ENCODE results near the gene GPR158. TPM values are rescaled to one million over a fixed set of nuclear protein-coding genes. Genes with fewer than 3 reads are reported as not detected.

Gene GPR158, protein sequence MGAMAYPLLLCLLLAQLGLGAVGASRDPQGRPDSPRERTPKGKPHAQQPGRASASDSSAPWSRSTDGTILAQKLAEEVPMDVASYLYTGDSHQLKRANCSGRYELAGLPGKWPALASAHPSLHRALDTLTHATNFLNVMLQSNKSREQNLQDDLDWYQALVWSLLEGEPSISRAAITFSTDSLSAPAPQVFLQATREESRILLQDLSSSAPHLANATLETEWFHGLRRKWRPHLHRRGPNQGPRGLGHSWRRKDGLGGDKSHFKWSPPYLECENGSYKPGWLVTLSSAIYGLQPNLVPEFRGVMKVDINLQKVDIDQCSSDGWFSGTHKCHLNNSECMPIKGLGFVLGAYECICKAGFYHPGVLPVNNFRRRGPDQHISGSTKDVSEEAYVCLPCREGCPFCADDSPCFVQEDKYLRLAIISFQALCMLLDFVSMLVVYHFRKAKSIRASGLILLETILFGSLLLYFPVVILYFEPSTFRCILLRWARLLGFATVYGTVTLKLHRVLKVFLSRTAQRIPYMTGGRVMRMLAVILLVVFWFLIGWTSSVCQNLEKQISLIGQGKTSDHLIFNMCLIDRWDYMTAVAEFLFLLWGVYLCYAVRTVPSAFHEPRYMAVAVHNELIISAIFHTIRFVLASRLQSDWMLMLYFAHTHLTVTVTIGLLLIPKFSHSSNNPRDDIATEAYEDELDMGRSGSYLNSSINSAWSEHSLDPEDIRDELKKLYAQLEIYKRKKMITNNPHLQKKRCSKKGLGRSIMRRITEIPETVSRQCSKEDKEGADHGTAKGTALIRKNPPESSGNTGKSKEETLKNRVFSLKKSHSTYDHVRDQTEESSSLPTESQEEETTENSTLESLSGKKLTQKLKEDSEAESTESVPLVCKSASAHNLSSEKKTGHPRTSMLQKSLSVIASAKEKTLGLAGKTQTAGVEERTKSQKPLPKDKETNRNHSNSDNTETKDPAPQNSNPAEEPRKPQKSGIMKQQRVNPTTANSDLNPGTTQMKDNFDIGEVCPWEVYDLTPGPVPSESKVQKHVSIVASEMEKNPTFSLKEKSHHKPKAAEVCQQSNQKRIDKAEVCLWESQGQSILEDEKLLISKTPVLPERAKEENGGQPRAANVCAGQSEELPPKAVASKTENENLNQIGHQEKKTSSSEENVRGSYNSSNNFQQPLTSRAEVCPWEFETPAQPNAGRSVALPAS (N-terminal part only)
- total RNA-seq = under 1 TPM in 1 of 2 donors, not detected in 1; 0.42 TPM
- not detected for polyA plus RNA-seq
- long read RNA-seq, donor 1 = 0 reads
- long read RNA-seq, donor 2 = 0 reads

DNA sequence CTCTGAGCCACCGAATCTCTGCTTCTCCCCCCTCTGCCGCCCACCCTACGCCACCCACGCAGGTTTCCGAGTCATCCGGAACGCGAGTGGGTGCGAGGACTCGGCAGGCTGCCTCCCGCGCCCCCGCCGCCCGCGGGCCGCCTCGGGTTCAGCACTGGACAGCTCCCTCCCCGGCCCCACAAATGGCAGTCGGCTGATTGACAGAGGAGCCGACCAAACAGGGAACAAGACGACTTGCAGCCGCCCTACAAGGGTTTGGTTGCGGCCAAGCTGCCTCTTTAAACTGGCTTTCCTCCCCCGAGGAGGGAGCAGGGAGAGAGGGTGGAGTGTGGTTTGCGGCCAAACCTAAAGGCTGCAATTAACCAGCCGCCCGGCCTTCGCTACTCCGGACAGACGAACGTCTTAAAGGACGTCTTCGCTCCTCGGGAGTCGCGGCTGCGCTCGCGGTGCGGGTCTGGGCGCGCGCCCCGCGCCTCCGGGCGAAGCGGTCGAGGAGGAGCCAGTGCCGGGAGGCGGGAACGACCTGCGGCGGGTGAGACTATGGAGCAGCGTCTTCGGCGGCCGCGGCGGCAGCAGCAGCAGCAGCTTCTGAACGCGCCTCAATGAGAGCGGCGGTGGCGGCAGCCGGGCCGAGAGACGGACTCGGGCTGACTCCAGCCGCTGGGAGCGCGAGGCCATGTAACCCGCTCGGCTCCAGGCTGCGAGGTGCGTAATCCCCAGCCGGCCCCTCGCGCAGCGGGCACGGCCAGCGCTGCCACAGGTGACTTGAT, at the start of gene GPR158:
Gene GPR158, plus strand, starts transcription at position 541 of the 770 bp plus-strand sequence. CDS start 420 bp downstream, outside the sequence.
- DNase-seq (peak; percentile 92 to 94), ATAC-seq (ENCODE audit: low FRiP score) (peak; percentile 93)
- no peaks in the 10 kb centered on the region for H3K36me3 ChIP-seq (ENCODE audit: control insufficient read depth in 1 of 2, insufficient read depth in 2 of 2, low read length in 1 of 2)
- 1% methylated on average over 74 to 83 of the region's 83 CpGs for WGBS, 2 donors
- no peak within 1 kb of the TSS for H3K27ac ChIP-seq (ENCODE audit: low read depth in 1 of 2, low read length in 2 of 2)
- H3K27me3 ChIP-seq (ENCODE audit: control insufficient read depth in 1 of 2, insufficient read depth in 2 of 2, low read length in 1 of 2) = peaks cover 0 to 5% of the 10 kb centered on the region in 2 donors
- no peaks in the 10 kb centered on the region for H3K9me3 ChIP-seq (ENCODE audit: control insufficient read depth, low read length)
- H3K4me1 ChIP-seq (ENCODE audit: control insufficient read depth in 1 of 2, insufficient read depth in 2 of 2, low read length in 2 of 2) = no peaks in the 10 kb centered on the region
- H3K4me3 ChIP-seq (ENCODE audit: low read length in 2 of 2) = peak within 1 kb of the TSS in 1 of 2 donors; percentile 28
- intact Hi-C loops (cut with DNase I) = loop anchor here in 1 of 2 donors (10.0 kb wide), 1 partner anchor 160 kb away; the partner anchor contains the start of genes ENKUR and THNSL1

DNA sequence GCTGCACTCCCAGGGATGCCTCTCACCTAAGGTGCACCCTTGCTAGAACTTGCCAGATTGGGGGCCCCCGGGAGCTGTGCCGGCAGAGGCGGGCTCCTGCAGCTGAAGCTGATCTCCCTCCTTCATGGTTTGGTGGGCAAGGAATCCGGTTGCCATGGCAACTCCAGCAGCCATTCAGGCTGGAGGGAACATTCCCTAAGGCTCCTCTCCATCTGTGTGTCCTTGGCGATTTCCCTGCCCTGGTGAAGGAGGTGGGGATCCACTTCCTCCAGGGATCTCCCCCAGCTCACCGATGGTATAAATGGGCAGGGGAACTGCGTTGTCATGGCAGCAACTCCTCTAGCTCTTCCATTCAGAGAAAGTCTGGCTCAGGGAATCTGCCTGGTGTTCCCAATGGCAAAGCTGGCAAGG, 49.6 kb upstream of the GPR158 start:
- H3K27ac ChIP-seq (ENCODE audit: low read depth in 1 of 2, low read length in 2 of 2) = no peak overlapping the region
- ATAC-seq (ENCODE audit: low FRiP score) = no peak
- H3K36me3 ChIP-seq (ENCODE audit: control insufficient read depth in 1 of 2, insufficient read depth in 2 of 2, low read length in 1 of 2) = no peaks in the 10 kb centered on the region
- no peak overlapping the region for H3K4me3 ChIP-seq (ENCODE audit: low read length in 2 of 2)
- no peaks in the 10 kb centered on the region for H3K27me3 ChIP-seq (ENCODE audit: control insufficient read depth in 1 of 2, insufficient read depth in 2 of 2, low read length in 1 of 2)
- H3K9me3 ChIP-seq (ENCODE audit: control insufficient read depth, low read length) = peaks cover 1% of the 10 kb centered on the region
- H3K4me1 ChIP-seq (ENCODE audit: control insufficient read depth in 1 of 2, insufficient read depth in 2 of 2, low read length in 2 of 2) = no peaks in the 10 kb centered on the region
- 29 to 30% methylated on average over 7 of the region's 7 CpGs for whole genome bisulfite sequencing, 2 donors
- intact Hi-C loops (cut with DNase I) = no loop called here
- no peak for DNase-seq

DNA sequence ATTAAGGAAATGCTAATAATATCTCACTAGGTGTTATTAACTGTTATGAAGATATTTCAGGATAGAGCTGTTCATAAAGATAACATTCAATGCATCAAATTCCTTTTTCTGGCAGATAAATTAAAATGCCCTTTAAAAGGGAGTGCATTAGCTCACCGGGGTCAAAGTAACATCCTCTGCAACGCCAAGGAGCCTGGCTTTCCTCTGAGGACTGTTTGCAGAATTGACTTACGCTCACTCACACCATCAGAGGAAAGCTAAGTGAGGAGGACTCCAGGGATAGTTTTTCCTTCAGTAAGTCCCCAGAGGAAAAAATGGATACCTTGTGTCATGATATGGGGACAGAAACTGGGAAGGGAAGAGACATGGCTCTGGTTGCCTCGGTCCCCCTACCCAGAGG, 45.2 kb upstream of the GPR158 start:
- H3K27me3 ChIP-seq (ENCODE audit: control insufficient read depth in 1 of 2, insufficient read depth in 2 of 2, low read length in 1 of 2) = no peaks in the 10 kb centered on the region
- ATAC-seq (ENCODE audit: low FRiP score) (no peak), DNase-seq (no peak)
- intact Hi-C loops (cut with DNase I) = no loop called here
- no peak overlapping the region for H3K27ac ChIP-seq (ENCODE audit: low read depth in 1 of 2, low read length in 2 of 2)
- H3K4me1 ChIP-seq (ENCODE audit: control insufficient read depth in 1 of 2, insufficient read depth in 2 of 2, low read length in 2 of 2) = no peaks in the 10 kb centered on the region
- H3K36me3 ChIP-seq (ENCODE audit: control insufficient read depth in 1 of 2, insufficient read depth in 2 of 2, low read length in 1 of 2) = no peaks in the 10 kb centered on the region
- peaks cover 4% of the 10 kb centered on the region for H3K9me3 ChIP-seq (ENCODE audit: control insufficient read depth, low read length)
- H3K4me3 ChIP-seq (ENCODE audit: low read length in 2 of 2) = no peak overlapping the region
- WGBS, 2 donors = 61 to 68% methylated on average over 4 of the region's 4 CpGs

DNA sequence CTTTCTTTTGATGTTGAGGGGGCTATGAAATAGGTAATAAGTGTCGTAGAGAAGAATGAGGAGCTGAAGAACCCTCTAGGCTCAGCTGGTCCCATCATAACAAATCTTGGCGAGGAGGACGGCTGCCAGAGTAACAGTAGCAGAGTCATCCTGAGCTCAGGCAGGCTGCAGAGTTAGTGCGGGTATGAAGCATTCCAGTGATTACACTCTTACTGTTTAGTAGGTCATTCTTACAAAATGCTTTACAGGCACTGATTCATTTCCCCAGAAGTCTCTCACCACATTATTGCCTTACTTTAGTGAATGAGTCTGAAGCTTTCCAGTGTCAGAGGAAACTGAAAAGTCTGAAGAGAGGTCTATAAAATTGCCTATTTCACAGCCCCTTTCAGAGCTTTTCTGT, 43.9 kb upstream of the GPR158 start:
- Histone ChIP-seq H3K9me3 (ENCODE audit: control insufficient read depth, low read length) (peaks cover 4% of the 10 kb centered on the region), H3K36me3 (ENCODE audit: control insufficient read depth in 1 of 2, insufficient read depth in 2 of 2, low read length in 1 of 2) (no peaks in the 10 kb centered on the region), H3K27me3 (ENCODE audit: control insufficient read depth in 1 of 2, insufficient read depth in 2 of 2, low read length in 1 of 2) (no peaks in the 10 kb centered on the region), H3K4me1 (ENCODE audit: control insufficient read depth in 1 of 2, insufficient read depth in 2 of 2, low read length in 2 of 2) (no peaks in the 10 kb centered on the region), H3K27ac (ENCODE audit: low read depth in 1 of 2, low read length in 2 of 2) (no peak overlapping the region), H3K4me3 (ENCODE audit: low read length in 2 of 2) (no peak overlapping the region)
- 78 to 82% methylated on average over 4 of the region's 4 CpGs for WGBS, 2 donors
- DNase-seq (no peak), ATAC-seq (ENCODE audit: low FRiP score) (no peak)
- intact Hi-C loops (cut with DNase I) = no loop called here

DNA sequence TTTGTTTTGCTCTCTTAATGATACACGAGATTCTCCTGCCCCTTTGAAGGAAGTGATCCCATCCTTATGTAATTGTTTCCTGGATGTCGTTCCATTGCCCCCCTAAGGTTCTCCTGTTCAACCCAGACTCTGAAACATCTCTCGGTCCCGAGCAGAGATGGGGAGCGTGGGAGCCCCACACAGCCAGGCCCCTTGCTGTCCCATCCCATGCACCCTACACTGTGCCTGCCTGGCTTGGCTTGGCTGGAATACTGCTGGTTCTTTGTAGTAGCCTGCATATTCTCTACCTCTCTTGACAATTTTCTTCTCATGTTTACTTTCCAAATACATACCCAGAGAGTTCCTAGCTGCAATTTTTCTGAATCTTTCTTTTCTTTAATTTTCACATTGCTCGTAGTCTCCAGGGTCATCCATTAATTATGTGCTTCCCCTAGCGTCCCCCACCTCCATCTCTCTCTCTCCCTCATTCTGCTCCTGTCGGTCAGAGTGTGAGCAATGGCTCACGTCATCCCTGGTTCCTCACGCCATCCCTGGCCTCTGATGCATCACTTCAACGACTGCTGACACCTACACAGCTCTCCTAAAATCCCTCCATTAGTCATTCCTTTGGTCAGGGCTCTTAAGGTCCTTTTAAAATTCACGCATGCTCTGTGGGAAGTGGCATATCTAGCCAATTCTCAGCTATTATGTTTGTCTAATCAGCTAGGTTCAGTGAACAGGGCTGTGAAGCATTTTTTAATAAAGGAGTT, 32.5 kb upstream of the GPR158 start:
- intact Hi-C loops (cut with DNase I) = no loop called here
- no peaks in the 10 kb centered on the region for H3K4me1 ChIP-seq (ENCODE audit: control insufficient read depth in 1 of 2, insufficient read depth in 2 of 2, low read length in 2 of 2)
- no peaks in the 10 kb centered on the region for H3K36me3 ChIP-seq (ENCODE audit: control insufficient read depth in 1 of 2, insufficient read depth in 2 of 2, low read length in 1 of 2)
- 58 to 69% methylated on average over 12 of the region's 12 CpGs for WGBS, 2 donors
- no peak overlapping the region for H3K27ac ChIP-seq (ENCODE audit: low read depth in 1 of 2, low read length in 2 of 2)
- no peak for DNase-seq
- H3K27me3 ChIP-seq (ENCODE audit: control insufficient read depth in 1 of 2, insufficient read depth in 2 of 2, low read length in 1 of 2) = no peaks in the 10 kb centered on the region
- no peak overlapping the region for H3K4me3 ChIP-seq (ENCODE audit: low read length in 2 of 2)
- peaks cover 4% of the 10 kb centered on the region for H3K9me3 ChIP-seq (ENCODE audit: control insufficient read depth, low read length)
- no peak for ATAC-seq (ENCODE audit: low FRiP score)

DNA sequence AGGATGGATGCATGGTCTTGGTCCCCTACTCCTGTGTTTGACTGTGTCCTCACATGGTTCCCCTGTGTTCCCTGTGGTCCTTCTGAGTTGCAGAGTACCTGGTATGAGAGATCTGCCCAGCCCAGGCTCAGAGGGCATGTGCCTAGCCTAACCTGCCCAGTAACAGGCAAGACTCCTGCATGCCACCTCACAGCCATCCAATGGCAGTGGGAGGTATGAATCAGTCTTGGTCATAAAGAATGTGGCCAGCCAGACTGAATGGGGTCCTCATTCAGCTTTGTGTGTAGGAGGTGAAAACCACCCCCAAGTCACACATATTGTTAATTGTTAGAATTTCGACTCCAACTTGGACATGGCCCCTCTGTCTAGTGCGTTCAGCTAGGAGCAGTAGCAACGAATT, 17.2 kb upstream of the GPR158 start:
- H3K36me3 ChIP-seq (ENCODE audit: control insufficient read depth in 1 of 2, insufficient read depth in 2 of 2, low read length in 1 of 2) = no peaks in the 10 kb centered on the region
- WGBS, 2 donors = 70 to 72% methylated on average over 3 of the region's 3 CpGs
- no peak for ATAC-seq (ENCODE audit: low FRiP score)
- no peak overlapping the region for H3K4me3 ChIP-seq (ENCODE audit: low read length in 2 of 2)
- H3K27ac ChIP-seq (ENCODE audit: low read depth in 1 of 2, low read length in 2 of 2) = no peak overlapping the region
- H3K27me3 ChIP-seq (ENCODE audit: control insufficient read depth in 1 of 2, insufficient read depth in 2 of 2, low read length in 1 of 2) = peaks cover 0 to 1% of the 10 kb centered on the region in 2 donors
- intact Hi-C loops (cut with DNase I) = no loop called here
- H3K9me3 ChIP-seq (ENCODE audit: control insufficient read depth, low read length) = peaks cover 3% of the 10 kb centered on the region
- DNase-seq = no peak
- no peaks in the 10 kb centered on the region for H3K4me1 ChIP-seq (ENCODE audit: control insufficient read depth in 1 of 2, insufficient read depth in 2 of 2, low read length in 2 of 2)

DNA sequence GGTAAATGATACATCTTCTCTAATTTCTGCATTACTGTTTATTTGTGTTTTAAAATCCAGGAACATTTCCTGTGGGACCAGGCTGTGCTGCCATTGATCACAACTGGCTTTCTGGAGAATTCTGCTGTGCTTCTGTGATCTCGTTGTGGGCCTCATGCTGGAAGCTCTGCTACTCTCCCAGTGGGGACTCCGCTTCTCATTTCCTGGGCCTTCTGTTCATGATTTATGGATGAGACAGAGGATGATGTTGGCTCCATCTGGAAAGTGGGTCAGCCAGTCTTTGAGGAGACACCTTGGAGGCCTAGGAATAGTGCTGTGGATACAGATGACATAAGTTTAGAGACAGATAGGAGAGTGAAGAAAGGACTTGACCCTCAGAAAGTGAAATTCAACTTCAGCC, 15.2 kb upstream of the GPR158 start:
- 48 to 59% methylated on average over 2 of the region's 2 CpGs for WGBS, 2 donors
- Histone ChIP-seq H3K4me3 (ENCODE audit: low read length in 2 of 2) (no peak overlapping the region), H3K27ac (ENCODE audit: low read depth in 1 of 2, low read length in 2 of 2) (no peak overlapping the region), H3K9me3 (ENCODE audit: control insufficient read depth, low read length) (peaks cover 1% of the 10 kb centered on the region), H3K4me1 (ENCODE audit: control insufficient read depth in 1 of 2, insufficient read depth in 2 of 2, low read length in 2 of 2) (no peaks in the 10 kb centered on the region), H3K27me3 (ENCODE audit: control insufficient read depth in 1 of 2, insufficient read depth in 2 of 2, low read length in 1 of 2) (peaks cover 0 to 1% of the 10 kb centered on the region in 2 donors), H3K36me3 (ENCODE audit: control insufficient read depth in 1 of 2, insufficient read depth in 2 of 2, low read length in 1 of 2) (no peaks in the 10 kb centered on the region)
- no peak for ATAC-seq (ENCODE audit: low FRiP score)
- intact Hi-C loops (cut with DNase I) = no loop called here
- DNase-seq = no peak
